HepG2 (cell line): ENCODE data around the gene FGF14. TPM values are rescaled to one million over a fixed set of nuclear protein-coding genes. Genes with fewer than 3 reads are reported as not detected.

ENCODE experiments used
- ATAC-seq: fragments of 200-7000 bp; cut with Tn5 transposase; 3 replicates; pipeline ENCODE4 v1.9.1; 2020; ENCODE audit warnings: mild to moderate bottlenecking, moderate library complexity
- BruUV-seq: library from RNA; stranded (reverse); fragments of 400-500 nt; replicated peaks from 2 replicates; lab custom pipeline; 2021; lab: Mats Ljungman, UMichigan
- CTCF ChIA-PET: fragments of 300-600 bp; formaldehyde crosslinking; extraction: SDS; loops from one replicate; lab custom pipeline; 2021; ENCODE audit warnings: low total read pairs, inconsistent platforms, low intra/inter-chr PET ratio; lab: Yijun Ruan, JAX
- POLR2A ChIA-PET: fragments of 350-600 bp; sonication (Branson Sonifier 250); formaldehyde crosslinking; loops from one replicate; lab custom pipeline; 2020; ENCODE audit warnings: antibody characterized with exemption, inconsistent platforms; lab: Yijun Ruan, JAX
- DNase-seq: peaks from one replicate; pipeline ENCODE4 v3.0.0-alpha.2; 2015; ENCODE audit warnings: low spot score
- FAIRE-seq: peaks from 3 replicates; lab custom pipeline; 2011; peaks lifted over from hg19 to GRCh38; lab: Jason Lieb, UNC
- H2AFZ ChIP-seq: one replicate; pipeline ENCODE4 v1.6.1; 2011; ENCODE audit warnings: low read length, inconsistent platforms
- H3K27ac ChIP-seq: fragments of 300-600 bp; 3 replicates; pipeline ENCODE4 v1.8.0; 2011; ENCODE audit warnings: mixed run types, mild to moderate bottlenecking, mixed read lengths, low read length, inconsistent platforms; ENCODE audit not compliant: insufficient read depth; ENCODE audit errors: extremely low read length
- H3K27me3 ChIP-seq, 2 experiments: fragments of 200-600 bp in 1 of 2; 2 replicates in 1 of 2; 3 replicates in 1 of 2; pipeline versions ENCODE4 v1.6.0 to v1.8.0; 2011; ENCODE audit warnings: low read length in 2 of 2, mild to moderate bottlenecking in 2 of 2, moderate library complexity in 2 of 2, inconsistent platforms in 1 of 2; ENCODE audit not compliant: insufficient read depth in 2 of 2, control insufficient read depth in 1 of 2
- H3K36me3 ChIP-seq, 2 experiments: fragments of 200-600 bp in 1 of 2; replicated peaks in 1 of 2; 2 replicates in 1 of 2; 3 replicates in 1 of 2; pipeline versions ENCODE4 v1.5.1 to v1.8.0; 2011; ENCODE audit warnings: low read length in 2 of 2, inconsistent platforms in 1 of 2; ENCODE audit not compliant: insufficient read depth in 2 of 2, control insufficient read depth in 1 of 2
- H3K4me1 ChIP-seq: 2 replicates; pipeline ENCODE4 v1.5.1; 2012; ENCODE audit warnings: low read length, inconsistent platforms; ENCODE audit not compliant: insufficient read depth
- H3K4me2 ChIP-seq: 2 replicates; pipeline ENCODE4 v1.6.0; 2011; ENCODE audit warnings: low read depth, low read length, inconsistent platforms
- H3K4me3 ChIP-seq, 3 experiments: fragments of 200-600 bp in 1 of 3; sonication (generic), shearing (Covaris generic) in 1 of 3; replicated peaks in 1 of 3; 2 replicates each; pipeline ENCODE4 v1.5.1; 2011 to 2016; ENCODE audit warnings: low read length in 3 of 3, inconsistent platforms in 2 of 3, low read depth in 2 of 3, mild to moderate bottlenecking in 2 of 3, control low read depth in 1 of 3, mixed read lengths in 1 of 3; ENCODE audit not compliant: insufficient read depth in 1 of 3
- H3K79me2 ChIP-seq: one replicate; pipeline ENCODE4 v1.6.1; 2011; ENCODE audit warnings: low read length, inconsistent platforms; ENCODE audit not compliant: insufficient read depth
- H3K9ac ChIP-seq: 2 replicates; pipeline ENCODE4 v1.6.0; 2011; ENCODE audit warnings: mild to moderate bottlenecking, low read depth, low read length, inconsistent platforms; ENCODE audit not compliant: insufficient read depth
- H3K9me3 ChIP-seq: 2 replicates; pipeline ENCODE4 v1.5.1; 2012; ENCODE audit warnings: mild to moderate bottlenecking, low read length
- H4K20me1 ChIP-seq: 2 replicates; pipeline ENCODE4 v1.6.0; 2011; ENCODE audit warnings: inconsistent platforms, mild to moderate bottlenecking, low read length, moderate library complexity; ENCODE audit not compliant: insufficient read depth
- MIXL1 ChIP-seq: IDR thresholded peaks from 2 replicates; pipeline ENCODE4 v1.6.1; 2016
- PHF5A ChIP-seq: IDR thresholded peaks from one replicate; pipeline ENCODE4 v1.6.1; 2018; ENCODE audit warnings: low read depth, missing genetic modification reagents; ENCODE audit not compliant: unreplicated experiment
- TCF7L2 ChIP-seq: IDR thresholded peaks from 2 replicates; pipeline ENCODE4 v1.6.1; 2011; ENCODE audit warnings: mild to moderate bottlenecking, low read depth, low read length, moderate library complexity
- YEATS4 ChIP-seq: sonication (generic); formaldehyde crosslinking; IDR thresholded peaks from 2 replicates; pipeline ENCODE4 v1.4.0; 2020; ENCODE audit warnings: missing genetic modification reagents, borderline replicate concordance
- ZBTB42 ChIP-seq: sonication (generic); formaldehyde crosslinking; IDR thresholded peaks from 2 replicates; pipeline ENCODE4 v1.5.0; 2020; ENCODE audit warnings: mild to moderate bottlenecking, missing genetic modification reagents
- ZFYVE20 ChIP-seq: sonication (generic); formaldehyde crosslinking; IDR thresholded peaks from 2 replicates; pipeline ENCODE4 v1.8.0; 2023; ENCODE audit warnings: low read depth, mild to moderate bottlenecking, moderate library complexity, missing genetic modification reagents, borderline replicate concordance
- ZNF12 ChIP-seq: sonication (generic); formaldehyde crosslinking; IDR thresholded peaks from 2 replicates; pipeline ENCODE4 v1.5.0; 2020; ENCODE audit warnings: missing genetic modification reagents
- ZNF180 ChIP-seq: sonication (generic); formaldehyde crosslinking; IDR thresholded peaks from 2 replicates; pipeline ENCODE4 v1.4.0; 2020; ENCODE audit warnings: low read depth, missing genetic modification reagents, borderline replicate concordance
- ZNF256 ChIP-seq: sonication (generic); formaldehyde crosslinking; conservative IDR thresholded peaks from 2 replicates; pipeline ENCODE4 v1.4.0; 2020; ENCODE audit warnings: missing genetic modification reagents
- ZNF883 ChIP-seq: sonication (generic); formaldehyde crosslinking; IDR thresholded peaks from 2 replicates; pipeline ENCODE4 v1.5.1; 2020; ENCODE audit warnings: mild to moderate bottlenecking, missing genetic modification reagents; ENCODE audit errors: not compliant biosample characterization
- WGBS: methylation state at CpG from one replicate; pipeline ENCODE4 v1.1.6; 2017; ENCODE audit warnings: low lambda C conversion rate; 5-methylcytosine and 5-hydroxymethylcytosine counted together
- in situ Hi-C: cut with HindIII; loops from 2 replicates; pipeline ENCODE4 v1.10.0; 2017; ENCODE audit warnings: low pct_unique_long_range_greater_than_20kb; ENCODE audit not compliant: extremely low pct_ligation_motif_present
- intact Hi-C: fragments of 100-400 bp; cut with micrococcal nuclease; formaldehyde crosslinking; loops from one replicate; pipeline ENCODE4 v1.10.0; 2022; ENCODE audit not compliant: unreplicated experiment
- polyA plus RNA-seq, 8 experiments: library from polyadenylated mRNA; depleted of rRNA in 3 of 8; stranded (reverse) in 7 of 8; unstranded in 1 of 8; fragments of >200 nt; fragmentation: Illumina TruSeq in 4 of 8; extraction: Trizol in 4 of 8; gene quantifications; 2 replicates each; pipeline versions ENCODE4 v1.2.1 to v1.2.3, GENCODE V29; 2011 to 2016; ENCODE audit warnings: low read depth in 4 of 8, missing spikeins in 1 of 8, mixed read lengths in 1 of 8; ENCODE audit not compliant: insufficient read depth in 1 of 8
- total RNA-seq, 5 experiments: library from RNA; depleted of rRNA; stranded (reverse); fragments of >200 nt; fragmentation: Illumina TruSeq; extraction: Trizol; gene quantifications; 2 replicates each; pipeline ENCODE4 v1.2.3, GENCODE V29; 2016; ENCODE audit warnings: low read depth in 1 of 5
- TF ChIP-seq, protein P1 (sequence below): sonication (generic); formaldehyde crosslinking; IDR thresholded peaks from 2 replicates; pipeline ENCODE4 v1.5.0; 2020; ENCODE audit warnings: mild to moderate bottlenecking, missing genetic modification reagents, borderline replicate concordance
- TF ChIP-seq, protein P2 (sequence below): sonication (generic); formaldehyde crosslinking; IDR thresholded peaks from 2 replicates; pipeline ENCODE4 v1.4.0; 2020; ENCODE audit warnings: mild to moderate bottlenecking, missing genetic modification reagents
- TF ChIP-seq, protein P3 (sequence below): sonication (generic); formaldehyde crosslinking; IDR thresholded peaks from 2 replicates; pipeline ENCODE4 v1.4.0; 2020; ENCODE audit warnings: missing genetic modification reagents

FGF14 gene
- total and polyA plus RNA-seq, 2 of the 13 experiments (the other 11 are each of a cell fraction or from before 2014, with no cell fraction given), result not detected

DNA sequence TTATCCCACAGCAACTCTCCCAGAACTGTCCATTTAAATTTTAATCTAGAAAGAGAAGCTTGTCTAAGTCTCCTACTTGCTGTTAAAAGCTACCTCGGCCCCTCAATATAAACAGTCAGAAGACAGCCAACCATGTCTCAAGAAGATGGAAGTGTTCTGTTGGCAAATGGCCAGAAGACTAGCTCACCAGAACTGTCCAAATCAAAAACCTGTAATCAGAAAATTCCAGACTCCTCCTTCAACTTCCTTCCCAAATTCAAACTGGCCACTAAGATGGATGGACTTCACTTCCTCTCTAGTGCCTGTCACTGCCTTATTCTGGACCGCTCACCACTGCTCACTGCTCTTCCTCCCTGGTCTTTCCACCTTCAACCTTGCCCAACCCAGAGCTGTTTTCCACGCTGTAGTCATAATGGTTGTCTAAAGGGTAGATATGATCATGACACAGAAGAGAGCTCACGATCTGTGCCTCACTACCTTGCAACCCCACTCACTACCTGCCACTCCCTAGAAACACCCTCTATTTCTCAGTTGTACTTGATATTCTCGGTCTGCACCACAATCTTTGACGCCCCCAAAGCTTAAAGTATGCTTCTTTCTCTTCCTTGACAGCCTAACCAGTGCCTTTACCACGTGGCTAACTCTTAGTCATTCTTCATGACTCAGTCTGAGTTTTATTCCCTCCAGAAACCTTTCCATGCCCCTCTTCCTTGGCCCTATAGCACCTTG, 9.2 kb downstream of the FGF14 start (continued):
- TF ChIP-seq ZNF180 (CRISPR knock-in tag), result no peak
- TF ChIP-seq ZNF883 (CRISPR knock-in tag), result no peak
- TF ChIP-seq TCF7L2, result no peak
- TF ChIP-seq ZNF256 (CRISPR knock-in tag), result no peak
- TF ChIP-seq, protein P1, sequence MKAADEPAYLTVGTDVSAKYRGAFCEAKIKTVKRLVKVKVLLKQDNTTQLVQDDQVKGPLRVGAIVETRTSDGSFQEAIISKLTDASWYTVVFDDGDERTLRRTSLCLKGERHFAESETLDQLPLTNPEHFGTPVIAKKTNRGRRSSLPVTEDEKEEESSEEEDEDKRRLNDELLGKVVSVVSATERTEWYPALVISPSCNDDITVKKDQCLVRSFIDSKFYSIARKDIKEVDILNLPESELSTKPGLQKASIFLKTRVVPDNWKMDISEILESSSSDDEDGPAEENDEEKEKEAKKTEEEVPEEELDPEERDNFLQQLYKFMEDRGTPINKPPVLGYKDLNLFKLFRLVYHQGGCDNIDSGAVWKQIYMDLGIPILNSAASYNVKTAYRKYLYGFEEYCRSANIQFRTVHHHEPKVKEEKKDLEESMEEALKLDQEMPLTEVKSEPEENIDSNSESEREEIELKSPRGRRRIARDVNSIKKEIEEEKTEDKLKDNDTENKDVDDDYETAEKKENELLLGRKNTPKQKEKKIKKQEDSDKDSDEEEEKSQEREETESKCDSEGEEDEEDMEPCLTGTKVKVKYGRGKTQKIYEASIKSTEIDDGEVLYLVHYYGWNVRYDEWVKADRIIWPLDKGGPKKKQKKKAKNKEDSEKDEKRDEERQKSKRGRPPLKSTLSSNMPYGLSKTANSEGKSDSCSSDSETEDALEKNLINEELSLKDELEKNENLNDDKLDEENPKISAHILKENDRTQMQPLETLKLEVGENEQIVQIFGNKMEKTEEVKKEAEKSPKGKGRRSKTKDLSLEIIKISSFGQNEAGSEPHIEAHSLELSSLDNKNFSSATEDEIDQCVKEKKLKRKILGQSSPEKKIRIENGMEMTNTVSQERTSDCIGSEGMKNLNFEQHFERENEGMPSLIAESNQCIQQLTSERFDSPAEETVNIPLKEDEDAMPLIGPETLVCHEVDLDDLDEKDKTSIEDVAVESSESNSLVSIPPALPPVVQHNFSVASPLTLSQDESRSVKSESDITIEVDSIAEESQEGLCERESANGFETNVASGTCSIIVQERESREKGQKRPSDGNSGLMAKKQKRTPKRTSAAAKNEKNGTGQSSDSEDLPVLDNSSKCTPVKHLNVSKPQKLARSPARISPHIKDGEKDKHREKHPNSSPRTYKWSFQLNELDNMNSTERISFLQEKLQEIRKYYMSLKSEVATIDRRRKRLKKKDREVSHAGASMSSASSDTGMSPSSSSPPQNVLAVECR, result no peak
- no peak for TF ChIP-seq ZFYVE20 (CRISPR knock-in tag)
- no peak for TF ChIP-seq ZBTB42 (CRISPR knock-in tag)
- TF ChIP-seq YEATS4 (CRISPR knock-in tag), result no peak

DNA sequence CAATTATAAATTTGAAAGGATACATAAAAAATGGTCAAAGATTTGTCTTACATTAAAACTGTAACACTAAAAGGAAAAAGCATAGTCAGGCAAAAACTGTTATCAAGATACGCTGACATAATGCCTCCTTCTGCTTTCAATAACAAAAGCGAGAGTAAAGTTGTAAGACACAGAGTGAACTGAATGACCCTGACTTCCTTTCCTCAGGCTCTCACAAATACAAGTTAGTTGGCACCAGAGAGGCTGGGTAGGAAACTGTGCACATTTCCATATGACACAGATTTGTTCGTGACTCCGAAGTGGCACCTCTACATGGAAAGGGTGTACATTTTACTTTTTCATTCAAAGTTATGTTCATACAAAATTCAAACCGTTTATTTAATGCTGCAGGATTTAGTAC, 15.4 kb downstream of the FGF14 start:
- DNase-seq, result no peak
- Histone ChIP-seq H3K79me2 (no peaks in the 10 kb centered on the region), H3K9ac (no peak overlapping the region), H3K4me2 (no peak overlapping the region), H2AFZ (no peak overlapping the region), H3K27me3 (no peaks in the 10 kb centered on the region; a peak in 1 of 5 replicates), H3K4me3 (no peak overlapping the region), H3K4me1 (no peaks in the 10 kb centered on the region), H3K9me3 (no peaks in the 10 kb centered on the region), H4K20me1 (no peaks in the 10 kb centered on the region), H3K27ac (no peak overlapping the region), H3K36me3 (no peaks in the 10 kb centered on the region)
- ChIA-PET POLR2A (no interaction called here), CTCF (no interaction called here)
- FAIRE-seq, result no peak
- WGBS, result 42% methylated on average over 5 of the region's 5 CpGs
- no peak for ATAC-seq
- in situ Hi-C loops (no loop called here), intact Hi-C loops (no loop called here)
- no TSS peak for BruUV-seq
- no peak for TF ChIP-seq PHF5A (CRISPR knock-in tag)
- TF ChIP-seq, protein P2, sequence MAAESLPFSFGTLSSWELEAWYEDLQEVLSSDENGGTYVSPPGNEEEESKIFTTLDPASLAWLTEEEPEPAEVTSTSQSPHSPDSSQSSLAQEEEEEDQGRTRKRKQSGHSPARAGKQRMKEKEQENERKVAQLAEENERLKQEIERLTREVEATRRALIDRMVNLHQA (CRISPR knock-in tag), result no peak
- TF ChIP-seq, protein P3, sequence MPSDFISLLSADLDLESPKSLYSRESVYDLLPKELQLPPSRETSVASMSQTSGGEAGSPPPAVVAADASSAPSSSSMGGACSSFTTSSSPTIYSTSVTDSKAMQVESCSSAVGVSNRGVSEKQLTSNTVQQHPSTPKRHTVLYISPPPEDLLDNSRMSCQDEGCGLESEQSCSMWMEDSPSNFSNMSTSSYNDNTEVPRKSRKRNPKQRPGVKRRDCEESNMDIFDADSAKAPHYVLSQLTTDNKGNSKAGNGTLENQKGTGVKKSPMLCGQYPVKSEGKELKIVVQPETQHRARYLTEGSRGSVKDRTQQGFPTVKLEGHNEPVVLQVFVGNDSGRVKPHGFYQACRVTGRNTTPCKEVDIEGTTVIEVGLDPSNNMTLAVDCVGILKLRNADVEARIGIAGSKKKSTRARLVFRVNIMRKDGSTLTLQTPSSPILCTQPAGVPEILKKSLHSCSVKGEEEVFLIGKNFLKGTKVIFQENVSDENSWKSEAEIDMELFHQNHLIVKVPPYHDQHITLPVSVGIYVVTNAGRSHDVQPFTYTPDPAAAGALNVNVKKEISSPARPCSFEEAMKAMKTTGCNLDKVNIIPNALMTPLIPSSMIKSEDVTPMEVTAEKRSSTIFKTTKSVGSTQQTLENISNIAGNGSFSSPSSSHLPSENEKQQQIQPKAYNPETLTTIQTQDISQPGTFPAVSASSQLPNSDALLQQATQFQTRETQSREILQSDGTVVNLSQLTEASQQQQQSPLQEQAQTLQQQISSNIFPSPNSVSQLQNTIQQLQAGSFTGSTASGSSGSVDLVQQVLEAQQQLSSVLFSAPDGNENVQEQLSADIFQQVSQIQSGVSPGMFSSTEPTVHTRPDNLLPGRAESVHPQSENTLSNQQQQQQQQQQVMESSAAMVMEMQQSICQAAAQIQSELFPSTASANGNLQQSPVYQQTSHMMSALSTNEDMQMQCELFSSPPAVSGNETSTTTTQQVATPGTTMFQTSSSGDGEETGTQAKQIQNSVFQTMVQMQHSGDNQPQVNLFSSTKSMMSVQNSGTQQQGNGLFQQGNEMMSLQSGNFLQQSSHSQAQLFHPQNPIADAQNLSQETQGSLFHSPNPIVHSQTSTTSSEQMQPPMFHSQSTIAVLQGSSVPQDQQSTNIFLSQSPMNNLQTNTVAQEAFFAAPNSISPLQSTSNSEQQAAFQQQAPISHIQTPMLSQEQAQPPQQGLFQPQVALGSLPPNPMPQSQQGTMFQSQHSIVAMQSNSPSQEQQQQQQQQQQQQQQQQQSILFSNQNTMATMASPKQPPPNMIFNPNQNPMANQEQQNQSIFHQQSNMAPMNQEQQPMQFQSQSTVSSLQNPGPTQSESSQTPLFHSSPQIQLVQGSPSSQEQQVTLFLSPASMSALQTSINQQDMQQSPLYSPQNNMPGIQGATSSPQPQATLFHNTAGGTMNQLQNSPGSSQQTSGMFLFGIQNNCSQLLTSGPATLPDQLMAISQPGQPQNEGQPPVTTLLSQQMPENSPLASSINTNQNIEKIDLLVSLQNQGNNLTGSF (CRISPR knock-in tag), result no peak
- no peak for TF ChIP-seq MIXL1
- TF ChIP-seq ZNF256 (CRISPR knock-in tag), result no peak
- TF ChIP-seq ZNF12, result no peak
